ENCODE results near the gene DLAT. TPM values are rescaled to one million over a fixed set of nuclear protein-coding genes. Genes with fewer than 3 reads are reported as not detected.

The DLAT gene
- total RNA-seq, 1 donor from 2014 or later = 41.0 TPM

DNA sequence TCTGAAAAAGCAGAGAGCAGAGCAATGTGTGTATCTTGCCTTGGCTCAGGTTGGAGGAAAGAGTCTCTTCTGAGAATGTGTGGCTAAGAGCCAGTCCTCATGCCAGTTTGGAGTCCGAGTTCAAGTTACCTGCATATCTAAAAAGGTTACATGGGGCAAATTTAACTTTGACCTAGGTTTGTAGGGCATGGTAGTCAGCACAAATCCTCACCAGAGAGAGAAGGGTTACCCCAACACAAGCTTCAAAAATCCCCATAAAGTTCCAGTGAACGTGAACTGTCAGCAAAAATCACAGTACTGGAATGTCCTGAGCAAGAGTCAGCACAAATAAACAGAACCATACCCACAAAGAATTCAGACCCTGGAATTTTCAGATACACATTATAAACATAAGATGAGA is 75.3 kb downstream of the DLAT start:
- TF ChIP-seq, protein P1, sequence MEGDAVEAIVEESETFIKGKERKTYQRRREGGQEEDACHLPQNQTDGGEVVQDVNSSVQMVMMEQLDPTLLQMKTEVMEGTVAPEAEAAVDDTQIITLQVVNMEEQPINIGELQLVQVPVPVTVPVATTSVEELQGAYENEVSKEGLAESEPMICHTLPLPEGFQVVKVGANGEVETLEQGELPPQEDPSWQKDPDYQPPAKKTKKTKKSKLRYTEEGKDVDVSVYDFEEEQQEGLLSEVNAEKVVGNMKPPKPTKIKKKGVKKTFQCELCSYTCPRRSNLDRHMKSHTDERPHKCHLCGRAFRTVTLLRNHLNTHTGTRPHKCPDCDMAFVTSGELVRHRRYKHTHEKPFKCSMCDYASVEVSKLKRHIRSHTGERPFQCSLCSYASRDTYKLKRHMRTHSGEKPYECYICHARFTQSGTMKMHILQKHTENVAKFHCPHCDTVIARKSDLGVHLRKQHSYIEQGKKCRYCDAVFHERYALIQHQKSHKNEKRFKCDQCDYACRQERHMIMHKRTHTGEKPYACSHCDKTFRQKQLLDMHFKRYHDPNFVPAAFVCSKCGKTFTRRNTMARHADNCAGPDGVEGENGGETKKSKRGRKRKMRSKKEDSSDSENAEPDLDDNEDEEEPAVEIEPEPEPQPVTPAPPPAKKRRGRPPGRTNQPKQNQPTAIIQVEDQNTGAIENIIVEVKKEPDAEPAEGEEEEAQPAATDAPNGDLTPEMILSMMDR (conservative IDR thresholded peaks at IDR 0.05; ENCODE audit: low read depth, low read length) = no peak

DNA sequence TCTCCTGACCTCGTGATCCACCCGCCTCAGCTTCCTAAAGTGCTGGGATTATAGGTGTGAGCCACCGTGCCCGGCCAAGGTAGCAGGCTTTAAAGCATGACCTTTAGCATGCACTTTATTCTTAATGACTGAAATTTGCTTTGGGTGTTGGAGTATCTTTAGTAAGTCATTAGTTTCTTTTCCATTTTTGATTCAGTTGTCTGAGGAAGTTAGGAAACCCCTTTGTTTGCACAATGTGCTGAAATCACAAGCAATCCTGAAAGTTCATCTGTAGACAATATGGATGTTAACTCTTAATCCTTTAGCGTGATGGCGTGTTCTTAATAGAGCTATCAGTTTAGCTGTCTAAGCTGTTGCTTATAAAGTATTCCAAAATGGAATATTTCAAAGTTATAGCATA is 78.2 kb downstream of the DLAT start:
- no peak for DNase-seq (ENCODE audit: low read depth)
- no peak overlapping the region for H3K4me3 ChIP-seq (ENCODE audit: low read depth, low read length)
- TF ChIP-seq, protein P1 (conservative IDR thresholded peaks at IDR 0.05; ENCODE audit: low read depth, low read length) = no peak

More for the DNA sequence above, 75.3 kb downstream of the DLAT start:
- DNase-seq (ENCODE audit: low read depth) = no peak
- no peak overlapping the region for H3K4me3 ChIP-seq (ENCODE audit: low read depth, low read length)

DNA sequence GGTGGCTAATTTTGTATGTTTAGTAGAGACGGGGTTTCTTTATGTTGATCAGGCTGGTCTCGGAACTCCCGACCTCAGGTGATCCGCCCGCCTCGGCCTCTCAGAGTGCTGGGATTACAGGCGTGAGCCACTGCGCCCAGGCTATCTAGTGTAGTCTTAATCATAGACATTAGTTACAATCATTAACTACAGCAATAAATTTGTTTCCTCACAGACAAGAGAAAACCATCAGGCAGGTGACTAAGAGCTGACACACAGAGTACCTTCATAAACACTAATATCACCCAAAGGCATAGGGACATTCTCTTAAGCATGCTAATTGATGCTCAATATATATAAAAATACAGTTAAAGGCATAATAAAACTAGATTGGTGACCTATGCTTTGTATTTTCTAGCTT is 80.9 kb downstream of the DLAT start:
- DNase-seq (ENCODE audit: low read depth) = no peak
- TF ChIP-seq, protein P1 (conservative IDR thresholded peaks at IDR 0.05; ENCODE audit: low read depth, low read length) = no peak

More for the DNA sequence above, 80.9 kb downstream of the DLAT start:
- H3K4me3 ChIP-seq (ENCODE audit: low read depth, low read length) = no peak overlapping the region

Other genes with a start within 250 kb of the DLAT start
- gene ALG9, start 153.8 kb upstream of the DLAT start, total RNA-seq = 19.2 and 29.8 TPM in 2 replicates
- 1.1 and 3.8 TPM in 2 replicates for gene FDXACB1, start 146.2 kb upstream of the DLAT start, total RNA-seq
- gene CFAP68, start 145.9 kb upstream of the DLAT start, total RNA-seq = 20.0 and 29.5 TPM in 2 replicates
- 5.9 and 25.8 TPM in 2 replicates for gene CRYAB, start 113.6 kb upstream of the DLAT start, total RNA-seq
- gene HSPB2, start 112.7 kb upstream of the DLAT start, total RNA-seq = 0.29 TPM in 1 of 2 replicates, not detected in the other
- 4.0 and 5.0 TPM in 2 replicates for gene C11orf52, start 106.5 kb upstream of the DLAT start, total RNA-seq
- 6.8 and 7.7 TPM in 2 replicates for gene DIXDC1, start 88.1 kb upstream of the DLAT start, total RNA-seq
- gene PIH1D2, start 48.6 kb downstream of the DLAT start, total RNA-seq = 0.12 and 0.36 TPM in 2 replicates
- 11.9 and 20.3 TPM in 2 replicates for gene NKAPD1, start 48.9 kb downstream of the DLAT start, total RNA-seq
- gene TIMM8B, start 61.3 kb downstream of the DLAT start, total RNA-seq = 38.1 and 70.8 TPM in 2 replicates
- 48.5 and 96.7 TPM in 2 replicates for gene SDHD, start 61.5 kb downstream of the DLAT start, total RNA-seq
- 31.3 and 48.5 TPM in 2 replicates for gene IL18, start 138.7 kb downstream of the DLAT start, total RNA-seq
- not detected in 2 replicates for gene TEX12, start 142.0 kb downstream of the DLAT start, total RNA-seq
- gene BCO2, start 150.1 kb downstream of the DLAT start, total RNA-seq = 0.29 and 0.52 TPM in 2 replicates
- 53.6 and 57.2 TPM in 2 replicates for gene PTS, start 201.0 kb downstream of the DLAT start, total RNA-seq
- not detected in 2 replicates for gene PLET1, start 235.5 kb downstream of the DLAT start, total RNA-seq

All from epithelial cell of proximal tubule (primary cell).